HepG2 (cell line): ENCODE results near the gene AUTS2. TPM values are rescaled to one million over a fixed set of nuclear protein-coding genes. Genes with fewer than 3 reads are reported as not detected.

ENCODE experiments used
- ATAC-seq: fragments of 200-7000 bp; cut with Tn5 transposase; 3 replicates; pipeline ENCODE4 v1.9.1; 2020; ENCODE audit warnings: mild to moderate bottlenecking, moderate library complexity
- BruUV-seq: library from RNA; stranded (reverse); fragments of 400-500 nt; replicated peaks from 2 replicates; lab custom pipeline; 2021; lab: Mats Ljungman, UMichigan
- CTCF ChIA-PET: fragments of 300-600 bp; formaldehyde crosslinking; extraction: SDS; loops from one replicate; lab custom pipeline; 2021; ENCODE audit warnings: low total read pairs, inconsistent platforms, low intra/inter-chr PET ratio; lab: Yijun Ruan, JAX
- POLR2A ChIA-PET: fragments of 350-600 bp; sonication (Branson Sonifier 250); formaldehyde crosslinking; loops from one replicate; lab custom pipeline; 2020; ENCODE audit warnings: antibody characterized with exemption, inconsistent platforms; lab: Yijun Ruan, JAX
- DNase-seq: peaks from one replicate; pipeline ENCODE4 v3.0.0-alpha.2; 2015; ENCODE audit warnings: low spot score
- FAIRE-seq: peaks from 3 replicates; lab custom pipeline; 2011; peaks lifted over from hg19 to GRCh38; lab: Jason Lieb, UNC
- H2AFZ ChIP-seq: one replicate; pipeline ENCODE4 v1.6.1; 2011; ENCODE audit warnings: low read length, inconsistent platforms
- H3K27ac ChIP-seq: fragments of 300-600 bp; 3 replicates; pipeline ENCODE4 v1.8.0; 2011; ENCODE audit warnings: mixed run types, mild to moderate bottlenecking, mixed read lengths, low read length, inconsistent platforms; ENCODE audit not compliant: insufficient read depth; ENCODE audit errors: extremely low read length
- H3K27me3 ChIP-seq, 2 experiments: fragments of 200-600 bp in 1 of 2; 2 replicates in 1 of 2; 3 replicates in 1 of 2; pipeline versions ENCODE4 v1.6.0 to v1.8.0; 2011; ENCODE audit warnings: low read length in 2 of 2, mild to moderate bottlenecking in 2 of 2, moderate library complexity in 2 of 2, inconsistent platforms in 1 of 2; ENCODE audit not compliant: insufficient read depth in 2 of 2, control insufficient read depth in 1 of 2
- H3K36me3 ChIP-seq, 2 experiments: fragments of 200-600 bp in 1 of 2; replicated peaks in 1 of 2; 2 replicates in 1 of 2; 3 replicates in 1 of 2; pipeline versions ENCODE4 v1.5.1 to v1.8.0; 2011; ENCODE audit warnings: low read length in 2 of 2, inconsistent platforms in 1 of 2; ENCODE audit not compliant: insufficient read depth in 2 of 2, control insufficient read depth in 1 of 2
- H3K4me1 ChIP-seq: 2 replicates; pipeline ENCODE4 v1.5.1; 2012; ENCODE audit warnings: low read length, inconsistent platforms; ENCODE audit not compliant: insufficient read depth
- H3K4me2 ChIP-seq: 2 replicates; pipeline ENCODE4 v1.6.0; 2011; ENCODE audit warnings: low read depth, low read length, inconsistent platforms
- H3K4me3 ChIP-seq, 3 experiments: fragments of 200-600 bp in 1 of 3; sonication (generic), shearing (Covaris generic) in 1 of 3; replicated peaks in 1 of 3; 2 replicates each; pipeline ENCODE4 v1.5.1; 2011 to 2016; ENCODE audit warnings: low read length in 3 of 3, inconsistent platforms in 2 of 3, low read depth in 2 of 3, mild to moderate bottlenecking in 2 of 3, control low read depth in 1 of 3, mixed read lengths in 1 of 3; ENCODE audit not compliant: insufficient read depth in 1 of 3
- H3K79me2 ChIP-seq: one replicate; pipeline ENCODE4 v1.6.1; 2011; ENCODE audit warnings: low read length, inconsistent platforms; ENCODE audit not compliant: insufficient read depth
- H3K9ac ChIP-seq: 2 replicates; pipeline ENCODE4 v1.6.0; 2011; ENCODE audit warnings: mild to moderate bottlenecking, low read depth, low read length, inconsistent platforms; ENCODE audit not compliant: insufficient read depth
- H3K9me3 ChIP-seq: 2 replicates; pipeline ENCODE4 v1.5.1; 2012; ENCODE audit warnings: mild to moderate bottlenecking, low read length
- H4K20me1 ChIP-seq: 2 replicates; pipeline ENCODE4 v1.6.0; 2011; ENCODE audit warnings: inconsistent platforms, mild to moderate bottlenecking, low read length, moderate library complexity; ENCODE audit not compliant: insufficient read depth
- ETV5 ChIP-seq: IDR thresholded peaks from 2 replicates; pipeline ENCODE4 v1.6.1; 2018; ENCODE audit warnings: missing biosample characterization, missing genetic modification reagents, inconsistent platforms, borderline replicate concordance
- HNRNPLL ChIP-seq: fragments of 200-400 bp; formaldehyde crosslinking; IDR thresholded peaks from 2 replicates; pipeline ENCODE4 v1.6.1; 2017; ENCODE audit warnings: mild to moderate bottlenecking, low read depth, low read length; ENCODE audit not compliant: poor library complexity, severe bottlenecking
- KLF6 ChIP-seq: IDR thresholded peaks from 2 replicates; pipeline ENCODE4 v1.8.0; 2016; ENCODE audit warnings: missing biosample characterization, missing genetic modification reagents
- RERE ChIP-seq: IDR thresholded peaks from 2 replicates; pipeline ENCODE4 v1.6.1; 2016; ENCODE audit warnings: low read depth, missing genetic modification reagents, missing compliant biosample characterization
- ZFX ChIP-seq: sonication (generic); formaldehyde crosslinking; IDR thresholded peaks from 2 replicates; pipeline ENCODE4 v1.4.0; 2020; ENCODE audit warnings: mild to moderate bottlenecking, low read depth, missing genetic modification reagents, moderate library complexity
- ZNF225 ChIP-seq: sonication (generic); formaldehyde crosslinking; IDR thresholded peaks from 2 replicates; pipeline ENCODE4 v1.4.0; 2020; ENCODE audit warnings: mild to moderate bottlenecking, missing genetic modification reagents
- ZNF44 ChIP-seq: sonication (generic); formaldehyde crosslinking; IDR thresholded peaks from 2 replicates; pipeline ENCODE4 v1.5.1; 2020; ENCODE audit warnings: mild to moderate bottlenecking, missing genetic modification reagents
- ZNF777 ChIP-seq: sonication (generic); formaldehyde crosslinking; IDR thresholded peaks from 2 replicates; pipeline ENCODE4 v1.4.0; 2020; ENCODE audit warnings: missing genetic modification reagents
- ZUFSP ChIP-seq: sonication (generic); formaldehyde crosslinking; IDR thresholded peaks from 2 replicates; pipeline ENCODE4 v1.9.0; 2021; ENCODE audit warnings: missing genetic modification reagents, mild to moderate bottlenecking, borderline replicate concordance
- WGBS: methylation state at CpG from one replicate; pipeline ENCODE4 v1.1.6; 2017; ENCODE audit warnings: low lambda C conversion rate; 5-methylcytosine and 5-hydroxymethylcytosine counted together
- in situ Hi-C: cut with HindIII; loops from 2 replicates; pipeline ENCODE4 v1.10.0; 2017; ENCODE audit warnings: low pct_unique_long_range_greater_than_20kb; ENCODE audit not compliant: extremely low pct_ligation_motif_present
- intact Hi-C: fragments of 100-400 bp; cut with micrococcal nuclease; formaldehyde crosslinking; loops from one replicate; pipeline ENCODE4 v1.10.0; 2022; ENCODE audit not compliant: unreplicated experiment
- polyA plus RNA-seq, 8 experiments: library from polyadenylated mRNA; depleted of rRNA in 3 of 8; stranded (reverse) in 7 of 8; unstranded in 1 of 8; fragments of >200 nt; fragmentation: Illumina TruSeq in 4 of 8; extraction: Trizol in 4 of 8; gene quantifications; 2 replicates each; pipeline versions ENCODE4 v1.2.1 to v1.2.3, GENCODE V29; 2011 to 2016; ENCODE audit warnings: low read depth in 4 of 8, missing spikeins in 1 of 8, mixed read lengths in 1 of 8; ENCODE audit not compliant: insufficient read depth in 1 of 8
- total RNA-seq, 5 experiments: library from RNA; depleted of rRNA; stranded (reverse); fragments of >200 nt; fragmentation: Illumina TruSeq; extraction: Trizol; gene quantifications; 2 replicates each; pipeline ENCODE4 v1.2.3, GENCODE V29; 2016; ENCODE audit warnings: low read depth in 1 of 5
- TF ChIP-seq, protein P1 (sequence below): sonication (generic); formaldehyde crosslinking; IDR thresholded peaks from 2 replicates; pipeline ENCODE4 v1.5.0; 2020; ENCODE audit warnings: missing genetic modification reagents
- TF ChIP-seq, protein P2 (sequence below): sonication (generic); formaldehyde crosslinking; conservative IDR thresholded peaks from 2 replicates; pipeline ENCODE4 v1.8.1; 2023; ENCODE audit warnings: missing genetic modification reagents

AUTS2 gene
- total and polyA plus RNA-seq, 2 of the 13 experiments (the other 11 are each of a cell fraction or from before 2014, with no cell fraction given) = 0.38 TPM; not detected in 1

DNA sequence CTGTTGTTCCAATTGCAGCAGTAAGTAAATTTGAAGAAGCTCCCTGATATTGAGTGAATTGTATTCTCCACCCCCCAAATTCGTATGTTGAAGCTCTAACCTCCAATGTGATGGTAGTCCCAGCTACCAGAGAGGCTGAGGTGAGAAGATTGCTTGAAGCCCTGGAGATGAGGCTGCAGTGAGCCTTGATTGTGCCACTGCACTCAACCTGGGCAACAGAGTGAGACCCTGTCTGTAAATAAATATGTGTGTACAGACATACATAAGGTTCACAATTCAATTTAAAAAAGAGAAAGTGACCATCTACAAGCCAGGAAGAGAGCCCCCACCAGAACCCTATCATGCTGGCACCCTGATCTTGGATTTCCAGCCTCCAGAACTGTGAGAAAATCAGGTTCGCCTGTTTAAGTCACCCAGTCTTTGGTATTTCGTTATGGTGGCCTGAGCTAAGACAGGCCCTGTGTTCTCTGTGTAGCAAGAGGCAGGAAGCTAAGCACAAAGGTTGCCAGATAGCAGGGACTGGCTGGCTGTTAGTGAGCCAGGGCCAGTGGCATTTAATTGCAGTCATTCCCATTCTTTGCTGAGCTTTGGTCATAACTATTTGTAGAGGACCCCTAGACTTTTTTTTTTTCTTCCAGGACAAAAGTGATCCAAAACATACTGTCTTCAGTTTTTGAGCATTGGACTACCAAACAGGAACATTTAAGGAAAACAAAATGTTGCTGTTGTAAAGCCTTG lies 45.6 kb downstream of the AUTS2 start:
- BruUV-seq = no TSS peak
- peak; percentile 1 for DNase-seq
- Histone ChIP-seq H4K20me1 (no peaks in the 10 kb centered on the region), H3K79me2 (no peaks in the 10 kb centered on the region), H3K9ac (no peak overlapping the region), H3K36me3 (no peaks in the 10 kb centered on the region), H3K4me3 (no peak overlapping the region), H3K4me2 (no peak overlapping the region), H2AFZ (no peak overlapping the region), H3K4me1 (no peaks in the 10 kb centered on the region), H3K27me3 (no peaks in the 10 kb centered on the region), H3K9me3 (no peaks in the 10 kb centered on the region), H3K27ac (no peak overlapping the region)
- in situ Hi-C loops = no loop called here
- WGBS = 10% methylated on average over 3 of the region's 3 CpGs
- ATAC-seq = peak; percentile 77
- intact Hi-C loops = no loop called here
- no peak for FAIRE-seq
- POLR2A ChIA-PET = no interaction called here
- CTCF ChIA-PET = no interaction called here
- TF ChIP-seq RERE (CRISPR knock-in tag) = no peak
- TF ChIP-seq, protein P1, sequence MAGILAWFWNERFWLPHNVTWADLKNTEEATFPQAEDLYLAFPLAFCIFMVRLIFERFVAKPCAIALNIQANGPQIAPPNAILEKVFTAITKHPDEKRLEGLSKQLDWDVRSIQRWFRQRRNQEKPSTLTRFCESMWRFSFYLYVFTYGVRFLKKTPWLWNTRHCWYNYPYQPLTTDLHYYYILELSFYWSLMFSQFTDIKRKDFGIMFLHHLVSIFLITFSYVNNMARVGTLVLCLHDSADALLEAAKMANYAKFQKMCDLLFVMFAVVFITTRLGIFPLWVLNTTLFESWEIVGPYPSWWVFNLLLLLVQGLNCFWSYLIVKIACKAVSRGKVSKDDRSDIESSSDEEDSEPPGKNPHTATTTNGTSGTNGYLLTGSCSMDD (CRISPR knock-in tag) = no peak
- TF ChIP-seq ZFX (CRISPR knock-in tag) = no peak
- TF ChIP-seq ETV5 (CRISPR knock-in tag) = no peak
- TF ChIP-seq ZNF225 (CRISPR knock-in tag) = no peak
- no peak for TF ChIP-seq ZUFSP (CRISPR knock-in tag)
- no peak for TF ChIP-seq HNRNPLL
- TF ChIP-seq ZNF777 = no peak
- TF ChIP-seq KLF6 = no peak
- no peak for TF ChIP-seq ZNF44 (CRISPR knock-in tag)
- TF ChIP-seq, protein P2, sequence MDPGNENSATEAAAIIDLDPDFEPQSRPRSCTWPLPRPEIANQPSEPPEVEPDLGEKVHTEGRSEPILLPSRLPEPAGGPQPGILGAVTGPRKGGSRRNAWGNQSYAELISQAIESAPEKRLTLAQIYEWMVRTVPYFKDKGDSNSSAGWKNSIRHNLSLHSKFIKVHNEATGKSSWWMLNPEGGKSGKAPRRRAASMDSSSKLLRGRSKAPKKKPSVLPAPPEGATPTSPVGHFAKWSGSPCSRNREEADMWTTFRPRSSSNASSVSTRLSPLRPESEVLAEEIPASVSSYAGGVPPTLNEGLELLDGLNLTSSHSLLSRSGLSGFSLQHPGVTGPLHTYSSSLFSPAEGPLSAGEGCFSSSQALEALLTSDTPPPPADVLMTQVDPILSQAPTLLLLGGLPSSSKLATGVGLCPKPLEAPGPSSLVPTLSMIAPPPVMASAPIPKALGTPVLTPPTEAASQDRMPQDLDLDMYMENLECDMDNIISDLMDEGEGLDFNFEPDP = no peak
